Ishikawa (cell line): ENCODE measurements around the gene PITPNC1.

Experiments used
- CEBPB ChIP-seq: IDR thresholded peaks from 2 replicates; pipeline ENCODE4 v1.6.1; 2012
- CREB1 ChIP-seq: IDR thresholded peaks from 2 replicates; pipeline ENCODE4 v1.6.1; 2012; ENCODE audit warnings: low read depth
- EGR1 ChIP-seq: IDR thresholded peaks from 2 replicates; pipeline ENCODE4 v1.6.1; 2012
- EP300 ChIP-seq: IDR thresholded peaks from 2 replicates; pipeline ENCODE4 v1.6.1; 2012; ENCODE audit warnings: borderline replicate concordance
- FOXM1 ChIP-seq: IDR thresholded peaks from 2 replicates; pipeline ENCODE4 v1.6.1; 2012; ENCODE audit warnings: low read depth, borderline replicate concordance
- MAX ChIP-seq: IDR thresholded peaks from 2 replicates; pipeline ENCODE4 v1.6.1; 2012
- NFIC ChIP-seq: IDR thresholded peaks from 2 replicates; pipeline ENCODE4 v1.6.1; 2012
- RAD21 ChIP-seq: IDR thresholded peaks from 2 replicates; pipeline ENCODE4 v1.6.1; 2012; ENCODE audit warnings: low read depth
- REST ChIP-seq: IDR thresholded peaks from 2 replicates; pipeline ENCODE4 v1.6.1; 2012; ENCODE audit warnings: low read depth, mild to moderate bottlenecking
- TAF1 ChIP-seq: IDR thresholded peaks from 2 replicates; pipeline ENCODE4 v1.6.1; 2012; ENCODE audit warnings: low read depth, mild to moderate bottlenecking
- TCF12 ChIP-seq: IDR thresholded peaks from 2 replicates; pipeline ENCODE4 v1.6.1; 2012; ENCODE audit warnings: low read depth
- TEAD4 ChIP-seq: IDR thresholded peaks from 2 replicates; pipeline ENCODE4 v1.6.1; 2012
- USF1 ChIP-seq: IDR thresholded peaks from 2 replicates; pipeline ENCODE4 v1.6.1; 2012
- YY1 ChIP-seq: IDR thresholded peaks from 2 replicates; pipeline ENCODE4 v1.6.1; 2012; ENCODE audit warnings: low read depth
- ZBTB7A ChIP-seq: IDR thresholded peaks from 2 replicates; pipeline ENCODE4 v1.6.1; 2012; ENCODE audit warnings: low read depth

Gene PITPNC1

GRCh38 chr17:67642488-67642887 is 265.4 kb downstream of the PITPNC1 start:
- TF ChIP-seq CREB1 (no peak), TCF12 (no peak), TAF1 (no peak), RAD21 (no peak), REST (no peak), EGR1 (no peak), YY1 (no peak)

GRCh38 chr17:67644061-67644460 is 267.0 kb downstream of the PITPNC1 start:
- TF ChIP-seq EP300 (no peak), USF1 (no peak), MAX (no peak), FOXM1 (no peak), RAD21 (no peak), REST (no peak), YY1 (no peak), NFIC (no peak), TCF12 (no peak), CREB1 (no peak), CEBPB (no peak), EGR1 (no peak), TEAD4 (no peak), ZBTB7A (no peak), TAF1 (no peak)

GRCh38 chr17:67646472-67646871 is 269.4 kb downstream of the PITPNC1 start:
- no peak for TF ChIP-seq ZBTB7A
- TF ChIP-seq MAX, result no peak
- TF ChIP-seq NFIC, result no peak
- no peak for TF ChIP-seq CREB1
- no peak for TF ChIP-seq TCF12
- TF ChIP-seq REST, result no peak
- no peak for TF ChIP-seq YY1
- no peak for TF ChIP-seq EP300
- no peak for TF ChIP-seq FOXM1
- no peak for TF ChIP-seq RAD21
- TF ChIP-seq EGR1, result no peak
- no peak for TF ChIP-seq TEAD4
- no peak for TF ChIP-seq CEBPB
- no peak for TF ChIP-seq TAF1

- TF ChIP-seq EGR1, result no peak
- no peak for TF ChIP-seq EP300
- TF ChIP-seq TEAD4, result no peak
- no peak for TF ChIP-seq MAX
Measured at GRCh38 chr17:67647482-67647881, 270.4 kb downstream of the PITPNC1 start.
